ENCODE measurements around the gene SREBF1.
A peak's percentile ranks its signal among the peaks of the same experiment; 100 is the strongest.

SREBF1 gene

GRCh38 chr17:17822616-17823015, 14.2 kb downstream of the SREBF1 start:
- DNase-seq, result no peak

DNA sequence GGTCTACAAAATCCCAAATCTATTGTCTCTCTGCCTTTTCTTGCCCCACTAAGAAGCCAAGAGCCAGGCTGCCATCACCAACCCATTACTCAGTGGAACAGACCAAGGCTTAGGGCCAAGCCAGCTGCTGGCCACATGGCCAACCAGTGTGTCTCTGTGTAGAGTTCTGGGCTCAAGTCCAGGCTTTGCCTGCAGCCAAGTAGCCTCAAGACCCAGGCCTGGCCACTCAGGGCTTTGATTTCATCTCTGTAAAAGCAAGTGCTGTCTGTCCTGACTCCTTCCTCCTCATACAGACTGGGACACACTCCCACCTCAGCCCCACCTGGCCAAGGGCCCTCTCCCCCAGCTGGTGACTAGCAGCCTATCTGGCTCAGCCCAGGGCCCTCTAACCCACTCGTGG, 14.6 kb downstream of the SREBF1 start:
- DNase-seq, result no peak

DNA sequence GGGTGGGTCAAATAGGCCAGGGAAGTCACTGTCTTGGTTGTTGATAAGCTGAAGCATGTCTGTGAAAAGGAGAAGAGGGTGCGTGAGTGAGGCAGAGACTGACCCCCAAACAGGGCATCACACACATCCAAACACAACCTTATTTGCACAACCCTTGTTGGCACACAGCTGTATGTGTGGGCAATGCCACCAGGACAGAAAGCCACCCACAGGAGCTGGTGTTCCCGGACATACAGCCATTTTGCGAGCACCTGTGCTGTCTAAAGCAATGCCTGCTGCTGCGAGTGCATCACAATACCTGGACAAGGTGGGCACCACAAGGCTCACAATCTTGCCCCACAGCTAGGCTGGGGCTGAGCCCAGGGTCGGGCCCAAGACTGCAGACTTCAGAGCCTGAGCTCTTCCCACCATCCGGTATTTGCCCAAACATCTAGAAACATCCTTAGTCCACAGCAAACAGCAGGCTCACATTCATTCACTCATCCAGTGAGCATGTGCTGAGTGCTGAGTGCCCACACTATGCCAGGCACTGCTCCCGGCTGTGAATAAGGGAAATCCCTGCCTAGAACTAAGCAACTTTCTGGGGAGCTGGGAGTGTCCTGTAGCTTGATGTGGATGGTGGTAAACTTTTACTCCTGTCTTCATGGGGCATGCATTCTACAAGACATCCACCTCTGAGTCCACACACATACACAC, 16.2 kb downstream of the SREBF1 start:
- DNase-seq, result no peak

- DNase-seq, result no peak
Measured at GRCh38 chr17:17820046-17820445, 16.7 kb downstream of the SREBF1 start.

DNA sequence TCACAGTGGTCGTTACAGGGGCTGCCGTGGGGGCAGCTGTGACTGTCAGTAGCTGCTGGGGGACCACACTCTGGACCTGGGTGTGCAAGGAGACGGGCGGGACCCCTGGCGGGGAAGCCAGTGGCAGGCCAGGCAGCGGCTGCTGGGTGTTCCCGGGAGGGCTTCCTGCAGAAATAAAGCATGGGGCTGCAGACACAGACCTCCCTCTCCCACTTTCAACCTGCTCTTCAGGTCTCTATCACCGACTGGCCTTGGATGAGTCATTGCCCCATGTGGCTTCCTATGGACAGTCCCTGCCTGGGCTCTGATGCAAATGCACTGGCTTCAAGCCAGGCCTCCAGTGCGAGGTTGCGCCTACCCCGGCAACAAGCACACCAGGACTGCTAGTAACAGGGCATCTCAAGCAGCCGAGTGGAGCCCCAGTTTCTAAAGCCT, 17.2 kb downstream of the SREBF1 start:
- peak; percentile 63 for DNase-seq

DNA sequence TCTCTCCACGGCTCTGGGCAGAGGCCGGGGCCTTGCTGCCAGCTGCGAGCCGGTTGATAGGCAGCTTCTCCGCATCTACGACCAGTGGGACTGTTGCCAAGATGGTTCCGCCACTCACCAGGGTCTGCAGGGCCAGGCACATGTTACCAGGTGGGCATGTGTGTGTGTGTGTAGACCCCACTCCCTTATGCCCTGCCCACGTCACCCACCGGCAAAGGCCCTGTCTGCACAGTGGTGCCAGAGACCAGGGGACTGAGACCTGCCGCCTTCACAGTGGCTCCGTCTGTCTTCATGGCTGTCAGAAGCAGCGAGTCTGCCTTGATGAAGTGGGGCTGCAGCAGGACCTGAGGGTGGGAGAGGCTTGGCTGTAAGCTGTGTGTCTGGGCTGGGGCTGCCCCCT, 17.7 kb downstream of the SREBF1 start:
- DNase-seq, result no peak

DNA sequence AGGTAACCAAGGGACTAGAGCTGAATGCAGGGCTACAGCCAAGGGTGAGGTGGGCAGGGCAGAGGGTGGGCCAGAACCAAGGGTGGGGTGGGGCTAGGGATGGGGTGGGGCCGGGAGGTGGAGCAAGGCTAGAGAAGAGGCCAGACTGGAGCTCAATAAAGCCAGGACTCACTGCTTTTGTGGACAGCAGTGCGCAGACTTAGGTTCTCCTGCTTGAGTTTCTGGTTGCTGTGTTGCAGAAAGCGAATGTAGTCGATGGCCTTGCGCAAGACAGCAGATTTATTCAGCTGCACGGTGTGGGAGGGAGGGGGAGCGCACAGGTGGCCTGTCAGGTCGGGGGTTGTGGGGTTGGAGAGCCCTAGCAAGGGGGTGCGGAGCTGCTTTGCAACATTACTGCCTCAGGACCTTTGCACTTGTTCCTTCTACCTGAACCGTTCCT, 18.7 kb downstream of the SREBF1 start:
- DNase-seq, result no peak

GRCh38 chr17:17817552-17817947, 19.2 kb downstream of the SREBF1 start:
- DNase-seq, result no peak

DNA sequence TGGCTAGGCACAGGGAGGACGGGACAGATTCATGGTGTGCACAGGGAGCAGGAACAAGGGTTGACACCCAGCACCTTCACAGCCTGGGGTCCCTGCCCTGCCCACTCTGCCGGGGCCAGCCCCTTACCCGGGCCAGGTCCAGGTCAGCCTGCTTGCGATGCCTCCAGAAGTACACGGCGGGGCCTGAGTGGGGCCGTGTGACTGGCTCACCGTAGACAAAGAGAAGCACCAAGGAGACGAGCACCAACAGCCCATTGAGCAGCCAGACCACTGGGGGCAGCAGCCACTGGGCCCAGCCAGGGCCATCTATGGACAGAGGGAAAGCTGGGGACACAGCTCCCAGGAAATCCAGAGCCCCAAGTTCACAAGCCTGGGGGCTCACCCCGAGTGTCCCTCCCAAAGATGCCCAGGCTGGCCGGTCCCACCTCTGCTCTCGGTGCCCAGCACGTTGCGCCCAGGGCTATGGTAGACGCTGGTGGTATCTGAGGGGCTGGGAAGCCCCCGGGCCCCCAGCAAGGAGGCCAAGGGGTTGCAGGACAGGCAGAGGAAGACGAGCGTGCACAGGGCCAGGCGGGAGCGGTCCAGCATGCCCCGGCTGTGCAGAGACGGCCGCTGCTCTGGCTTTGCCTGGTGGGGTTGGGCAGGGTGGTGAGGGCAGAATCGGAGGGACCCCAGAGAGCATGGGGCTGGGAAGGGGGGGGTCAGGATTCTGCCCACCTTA, 19.8 kb downstream of the SREBF1 start:
- no peak for DNase-seq

DNA sequence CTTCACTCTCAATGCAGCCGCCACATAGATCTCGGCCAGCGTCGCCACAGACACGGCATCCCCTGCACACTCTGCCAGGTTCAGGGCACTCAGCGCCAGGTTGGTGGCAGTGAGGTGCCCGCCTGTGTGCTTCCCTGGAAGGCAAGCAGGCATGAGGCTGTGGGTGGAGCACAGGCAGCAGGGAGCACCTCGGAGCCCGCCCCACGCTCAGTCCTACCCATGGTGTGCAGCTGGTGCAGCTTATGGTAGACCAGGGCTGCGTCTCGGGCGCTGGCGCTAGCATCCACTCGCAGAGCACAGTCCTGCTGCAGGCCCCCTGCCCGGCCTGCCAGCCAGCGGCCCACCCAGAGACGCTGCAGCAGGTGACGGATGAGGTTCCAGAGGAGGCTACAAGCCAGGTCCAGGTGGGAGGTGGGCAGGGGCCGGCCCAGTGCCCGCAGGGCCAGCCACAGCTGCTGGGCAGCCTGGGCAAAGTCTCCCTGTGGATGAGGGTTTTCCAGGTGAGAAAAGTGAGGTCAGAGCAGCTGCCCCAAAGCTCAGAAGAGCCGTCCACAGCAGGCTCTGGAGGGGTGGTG, 20.5 kb downstream of the SREBF1 start:
- no peak for DNase-seq

DNA sequence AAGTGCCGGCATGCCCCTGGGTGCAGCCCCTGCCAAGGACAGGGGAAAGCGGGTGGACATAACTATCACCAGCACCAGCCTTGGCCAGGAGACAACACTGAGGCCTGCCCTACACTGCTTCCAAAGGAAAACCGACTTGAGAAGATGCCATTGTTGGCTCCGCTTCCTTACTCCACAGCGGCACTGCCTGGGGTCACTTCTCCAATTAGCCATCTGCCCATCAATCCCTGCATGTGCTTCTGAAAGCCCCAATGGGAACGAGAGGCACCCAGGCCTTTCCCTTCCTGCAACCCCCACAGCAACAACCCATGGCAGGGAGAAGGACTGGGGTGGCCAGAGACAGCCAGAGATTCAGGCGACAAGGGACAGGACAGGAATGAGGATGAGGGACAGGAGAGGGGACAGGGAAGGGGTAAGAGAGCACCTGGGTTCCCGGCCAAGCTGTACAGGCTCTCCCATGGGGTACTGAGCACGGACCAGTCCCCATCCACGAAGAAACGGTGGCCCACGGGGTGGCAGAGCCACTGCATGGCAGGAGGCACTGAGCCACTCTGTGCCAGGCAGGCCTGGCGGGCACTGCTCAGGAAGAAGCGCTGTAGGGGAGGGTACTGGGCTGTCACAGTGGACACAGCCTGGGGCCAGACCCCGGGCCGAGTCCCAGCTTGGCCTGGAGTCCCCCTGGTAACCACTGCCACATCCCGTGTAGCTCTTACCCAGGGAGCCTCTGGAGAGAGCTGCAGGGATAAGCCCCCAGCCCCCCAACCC, 21.2 kb downstream of the SREBF1 start:
- DNase-seq, result no peak

DNA sequence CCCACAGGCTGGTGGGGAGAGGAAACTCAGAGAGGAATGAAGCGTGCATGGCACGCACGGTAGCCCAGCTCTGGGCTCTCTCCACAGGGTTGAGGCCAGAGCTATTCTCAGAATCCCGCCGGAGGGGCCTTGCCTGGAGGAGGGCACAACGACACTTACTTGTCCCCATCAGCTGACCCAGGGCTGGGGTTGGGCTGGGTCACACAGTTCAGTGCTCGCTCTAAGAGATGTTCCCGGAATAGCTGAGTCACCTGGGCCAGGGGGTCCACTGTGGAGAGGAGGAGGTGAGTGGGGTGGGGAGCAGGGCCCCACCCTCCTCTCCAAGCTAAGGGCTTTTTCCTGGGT, 21.8 kb downstream of the SREBF1 start:
- DNase-seq, result no peak

DNA sequence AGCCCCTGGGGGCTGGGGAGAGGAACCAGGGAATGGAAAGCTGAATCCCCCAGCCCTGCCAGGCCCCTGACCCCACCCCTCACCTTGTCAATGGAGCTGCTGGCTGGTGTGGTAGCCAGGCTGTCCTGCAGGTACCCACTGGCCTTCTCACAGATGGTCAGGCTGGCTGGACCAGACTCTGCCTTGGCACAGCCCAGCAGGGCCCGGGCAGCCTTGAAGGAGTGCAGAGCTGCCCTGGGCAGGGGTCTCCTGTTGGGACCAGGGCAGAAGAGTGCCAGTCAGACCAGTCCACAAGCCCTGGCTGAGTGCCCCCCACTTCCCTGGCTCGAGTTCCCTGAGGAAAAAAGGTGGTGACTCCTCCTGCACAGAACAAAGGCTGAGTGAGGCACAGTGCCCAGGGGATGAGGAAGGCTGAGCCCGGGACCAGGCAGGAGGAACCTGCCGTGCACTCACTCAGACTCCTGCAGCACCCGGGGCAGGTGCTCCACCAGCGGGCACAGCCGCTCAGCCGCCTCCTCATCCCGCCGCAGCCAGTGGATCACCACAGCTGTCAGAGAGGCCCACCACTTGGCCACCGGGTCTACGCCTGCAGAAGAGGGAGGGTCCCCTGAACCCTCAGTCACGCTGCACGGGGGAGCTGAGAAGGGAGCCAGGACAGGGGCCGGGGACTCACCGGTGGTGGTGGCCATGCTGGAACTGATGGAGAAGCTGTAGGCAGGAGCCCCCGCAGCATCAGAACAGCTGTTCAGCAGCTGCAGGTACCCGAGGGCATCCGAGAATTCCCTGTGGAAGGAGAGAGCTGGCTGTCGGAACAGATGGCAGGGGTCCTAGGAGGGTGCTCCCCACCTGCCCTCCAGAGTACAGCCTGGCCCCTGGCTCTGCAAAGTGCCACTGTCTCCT, 22.4 kb downstream of the SREBF1 start:
- no peak for DNase-seq

- DNase-seq, result no peak
Measured at GRCh38 chr17:17813725-17814095, 23.1 kb downstream of the SREBF1 start.

DNA sequence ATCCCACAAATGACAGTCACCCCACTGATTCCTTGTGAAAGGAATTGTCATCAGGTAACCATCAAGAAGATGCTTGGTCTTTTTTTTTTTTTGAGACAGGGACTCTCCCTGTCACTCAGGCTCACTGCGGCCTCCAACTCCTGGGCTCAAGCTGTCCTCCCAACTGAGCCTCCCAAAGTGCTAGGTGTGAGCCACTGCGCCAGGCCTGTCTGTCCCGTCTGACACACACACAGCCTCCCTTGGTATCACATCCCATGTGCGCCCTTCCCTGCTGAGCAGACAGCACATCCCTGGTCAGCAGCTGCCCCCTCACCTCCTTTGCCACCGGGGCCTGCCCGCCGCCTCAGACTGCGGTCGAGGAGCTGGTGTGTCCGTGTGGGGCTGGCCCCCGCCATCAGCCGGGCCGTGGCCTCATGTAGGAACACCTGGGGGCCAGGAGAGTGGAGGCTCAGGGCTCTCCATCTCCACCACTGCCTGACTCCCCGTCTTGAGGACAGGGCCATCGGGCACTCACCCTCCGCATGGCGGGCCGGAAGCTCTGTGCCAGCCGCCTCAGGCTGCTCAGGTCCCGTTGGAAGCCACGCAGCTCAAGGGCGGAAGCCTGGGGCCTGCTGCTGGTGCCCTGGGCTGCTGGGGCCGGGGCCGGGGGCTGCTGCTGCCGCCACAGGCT, 23.6 kb downstream of the SREBF1 start:
- DNase-seq, result no peak

DNA sequence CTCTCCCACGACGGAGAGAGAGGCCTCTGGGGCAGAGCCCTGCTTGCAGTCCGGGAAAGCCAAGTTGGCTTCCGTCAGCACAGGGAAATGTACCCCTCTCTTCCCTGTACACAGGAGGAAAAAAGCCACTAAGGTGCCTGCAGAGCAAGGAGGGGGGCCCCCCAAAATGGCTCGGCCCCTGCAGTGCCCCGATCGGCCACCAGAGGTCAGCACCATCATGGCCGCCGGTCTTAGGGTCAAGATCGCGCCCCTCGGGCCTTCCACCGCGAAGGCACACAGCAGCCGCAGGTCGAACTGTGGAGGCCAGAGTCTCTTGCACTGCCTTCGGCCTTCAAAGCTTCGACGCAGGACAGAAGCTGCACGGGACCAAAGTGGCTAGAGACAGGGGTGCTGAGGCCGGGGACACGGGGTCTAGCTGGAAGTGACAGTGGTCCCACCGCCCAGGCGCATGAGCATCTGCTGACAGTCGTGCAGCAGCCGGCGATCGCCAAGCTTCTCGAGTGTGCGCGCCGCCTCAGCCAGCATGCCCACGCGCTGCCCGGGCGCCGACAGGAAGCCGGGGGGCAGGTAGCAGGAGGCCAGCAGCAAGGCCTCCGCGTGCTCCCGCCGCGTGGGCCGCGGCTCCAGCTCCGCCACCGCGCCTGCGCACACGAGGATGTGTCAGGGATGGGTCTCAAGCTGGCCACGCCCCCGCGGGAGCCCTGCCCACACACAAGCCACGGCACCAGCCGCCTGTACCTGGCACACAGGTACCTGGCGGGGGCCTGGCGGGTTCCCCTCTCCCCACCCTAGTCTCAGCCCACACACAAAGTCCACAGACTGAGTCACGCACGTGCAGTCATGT, 24.4 kb downstream of the SREBF1 start:
- DNase-seq, result peak; percentile 82

DNA sequence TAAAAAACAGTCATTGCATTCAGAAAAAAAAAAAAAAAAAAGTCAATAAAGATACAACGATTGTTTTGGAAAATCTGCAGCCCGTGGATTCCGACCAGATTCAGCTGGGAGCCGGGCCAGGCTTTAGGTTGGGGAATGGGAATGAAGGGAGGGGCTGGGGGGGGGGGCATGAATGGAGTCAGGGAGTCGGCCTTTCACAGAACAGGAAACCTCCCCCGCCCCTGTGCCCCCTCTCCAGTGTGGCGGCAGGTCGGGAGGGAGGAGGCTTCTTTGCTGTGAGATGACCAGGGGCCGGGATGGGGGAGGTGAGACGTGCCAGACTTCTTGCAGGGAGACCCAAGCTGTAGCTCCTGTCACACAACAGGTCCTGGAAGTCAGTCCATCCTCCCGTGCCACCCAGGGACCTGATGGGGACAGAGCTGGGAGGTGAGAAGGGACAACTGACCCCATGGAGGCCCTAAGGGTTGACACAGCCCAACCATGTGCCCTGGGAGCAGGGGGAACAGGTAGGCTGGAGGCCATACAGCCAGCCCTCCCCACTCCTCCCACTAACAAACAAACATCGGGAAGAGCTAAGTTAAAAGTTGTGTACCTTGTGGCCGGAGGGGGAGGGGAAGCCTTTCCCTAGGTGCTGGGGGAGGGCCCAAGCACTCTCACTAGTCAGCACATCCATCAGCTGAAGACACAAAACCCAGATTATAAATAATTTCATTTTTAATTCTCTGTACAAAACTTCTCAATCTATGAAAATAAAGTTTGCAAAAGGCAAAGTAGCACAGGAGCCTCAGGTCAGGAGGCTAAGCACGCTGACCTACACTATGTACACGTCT, 25.2 kb downstream of the SREBF1 start:
- no peak for DNase-seq

- DNase-seq, result no peak
Measured at GRCh38 chr17:17810895-17811248, 25.9 kb downstream of the SREBF1 start.

DNA sequence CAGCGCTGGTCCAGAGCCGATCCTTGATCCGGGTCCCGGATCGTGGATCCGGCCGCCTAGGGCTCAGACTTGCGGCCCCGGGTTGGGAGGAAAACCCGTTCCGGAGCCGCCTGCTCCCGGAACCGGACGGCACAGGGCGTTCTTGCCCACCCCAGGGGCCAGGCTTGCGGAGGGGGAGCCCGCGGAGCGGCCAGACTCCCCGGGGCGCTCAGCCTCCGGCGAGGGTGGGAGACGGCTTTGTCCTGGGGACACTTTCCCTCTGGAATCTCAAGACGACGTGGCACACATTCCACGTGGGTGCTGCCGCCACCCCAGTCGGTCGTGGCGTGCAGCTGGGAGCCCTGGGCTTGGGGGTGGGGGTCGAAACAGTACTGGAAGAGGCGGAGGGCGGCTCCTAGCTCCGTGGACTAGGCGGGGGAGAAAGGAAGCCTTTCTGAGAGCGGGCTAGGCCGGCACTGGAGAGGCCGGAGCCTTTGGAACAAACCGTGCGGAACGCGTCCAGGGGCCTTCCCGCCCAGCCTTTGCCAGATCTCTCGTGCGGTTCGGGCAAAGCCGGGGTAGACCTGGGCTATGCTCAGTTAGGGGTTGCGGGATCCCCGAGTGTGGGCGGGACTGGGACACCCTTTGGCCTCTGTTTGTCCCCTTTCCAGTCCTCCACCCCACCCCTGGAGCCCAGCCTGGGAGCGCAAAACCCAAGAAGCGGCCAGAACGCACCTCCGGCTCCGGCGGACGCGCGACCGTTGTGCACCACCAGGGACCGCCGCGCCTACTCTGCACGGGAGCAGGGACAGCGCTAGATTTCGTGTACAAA, 26.5 kb downstream of the SREBF1 start:
- no peak for DNase-seq

Data from activated T-cell treated with anti-CD3 and anti-CD28 coated beads, Interleukin-2, amount 50 U/mL, for 1 hour (primary cell).